GM12878 (cell line): Measurements from ENCODE around the gene MAP7. TPM values are rescaled to one million over a fixed set of nuclear protein-coding genes. Genes with fewer than 3 reads are reported as not detected.

Source experiments
- ATAC-seq: fragments of 200-7000 bp; cut with Tn5 transposase; 3 replicates; pipeline ENCODE4 v1.9.1; 2020; ENCODE audit warnings: mild to moderate bottlenecking, moderate library complexity
- BruUV-seq: library from RNA; stranded (reverse); fragments of 400-500 nt; replicated peaks from 2 replicates; lab custom pipeline; 2021; lab: Mats Ljungman, UMichigan
- CTCF ChIA-PET: fragments of 300-600 bp; sonication (Branson Sonifier 250); formaldehyde crosslinking; extraction: SDS; loops from one replicate; lab custom pipeline; 2021; ENCODE audit warnings: inconsistent platforms; lab: Yijun Ruan, JAX
- POLR2A ChIA-PET: fragments of 350-600 bp; formaldehyde crosslinking; extraction: SDS; loops from one replicate; lab custom pipeline; 2021; ENCODE audit warnings: inconsistent platforms; lab: Charles Lee
- RAD21 ChIA-PET: fragments of 300-600 bp; sonication (Branson Sonifier 250); formaldehyde crosslinking; loops from one replicate; lab custom pipeline; 2023; ENCODE audit warnings: antibody characterized with exemption; ENCODE audit not compliant: unreplicated experiment; lab: Charles Lee
- SMC1A ChIA-PET: fragments of 300-600 bp; sonication (Branson Sonifier 250); formaldehyde crosslinking; loops from one replicate; lab custom pipeline; 2023; ENCODE audit not compliant: unreplicated experiment, uncharacterized antibody; lab: Charles Lee
- DNase-seq: peaks from one replicate; pipeline ENCODE4 v3.0.0-alpha.2; 2011; ENCODE audit warnings: low read depth, low spot score
- FAIRE-seq: peaks from 3 replicates; lab custom pipeline; 2011; peaks lifted over from hg19 to GRCh38; lab: Jason Lieb, UNC
- H2AFZ ChIP-seq: 2 replicates; pipeline ENCODE4 v1.6.0; 2011; ENCODE audit warnings: low read depth, low read length, control low read depth; ENCODE audit not compliant: control insufficient read depth
- H3K27ac ChIP-seq: 2 replicates; pipeline ENCODE4 v1.5.1; 2011; ENCODE audit warnings: control low read depth; ENCODE audit not compliant: control insufficient read depth, insufficient read depth
- H3K27me3 ChIP-seq, 2 experiments: replicated peaks in 1 of 2; 2 replicates each; pipeline versions ENCODE4 v1.6.0 to v1.6.1; 2011; ENCODE audit warnings: low read length in 1 of 2; ENCODE audit not compliant: control insufficient read depth in 2 of 2, insufficient read depth in 2 of 2
- H3K36me3 ChIP-seq, 2 experiments: 2 replicates each; pipeline ENCODE4 v1.5.1; 2011; ENCODE audit warnings: low read length in 1 of 2; ENCODE audit not compliant: control insufficient read depth in 2 of 2, insufficient read depth in 2 of 2
- H3K4me1 ChIP-seq: 2 replicates; pipeline ENCODE4 v1.6.1; 2011; ENCODE audit warnings: mild to moderate bottlenecking, low read length, moderate library complexity, mixed read lengths; ENCODE audit not compliant: control insufficient read depth, insufficient read depth
- H3K4me2 ChIP-seq: 2 replicates; pipeline ENCODE4 v1.6.0; 2011; ENCODE audit warnings: control low read depth; ENCODE audit not compliant: control insufficient read depth, insufficient read depth
- H3K4me3 ChIP-seq: fragments of 200-600 bp; sonication (generic); 2 replicates; pipeline ENCODE4 v1.5.1; 2016
- H3K79me2 ChIP-seq: 2 replicates; pipeline ENCODE4 v1.6.0; 2011; ENCODE audit warnings: low read length; ENCODE audit not compliant: control insufficient read depth, insufficient read depth
- H3K9ac ChIP-seq: 2 replicates; pipeline ENCODE4 v1.8.0; 2011; ENCODE audit warnings: low read length, control low read depth, mixed read lengths; ENCODE audit not compliant: control insufficient read depth, insufficient read depth
- H3K9me3 ChIP-seq: replicated peaks from 3 replicates; pipeline ENCODE4 v1.5.1; 2011; ENCODE audit warnings: mild to moderate bottlenecking, low read length; ENCODE audit not compliant: control insufficient read depth, insufficient read depth
- H4K20me1 ChIP-seq: 2 replicates; pipeline ENCODE4 v1.6.0; 2011; ENCODE audit not compliant: control insufficient read depth, insufficient read depth
- ASH2L ChIP-seq: fragments of 300-600, 200-600 bp; sonication (generic); IDR thresholded peaks from 2 replicates; pipeline ENCODE4 v1.6.1; 2017; ENCODE audit warnings: low read depth, mild to moderate bottlenecking, borderline replicate concordance
- ESRRA ChIP-seq: IDR thresholded peaks from 2 replicates; pipeline ENCODE4 v1.6.1; 2012; ENCODE audit warnings: mild to moderate bottlenecking, low read length, improper control_type of control experiment
- MYB ChIP-seq: fragments of 150-350 bp; IDR thresholded peaks from 2 replicates; pipeline ENCODE4 v1.6.1; 2014; ENCODE audit warnings: mild to moderate bottlenecking, low read depth, low read length, borderline replicate concordance
- NBN ChIP-seq: fragments of 450-650 bp; IDR thresholded peaks from 2 replicates; pipeline ENCODE4 v1.6.1; 2016
- NFYA ChIP-seq: IDR thresholded peaks from 2 replicates; pipeline ENCODE4 v1.6.1; 2011; ENCODE audit warnings: low read depth, mild to moderate bottlenecking, low read length, improper control_type of control experiment, borderline replicate concordance
- NFYB ChIP-seq: IDR thresholded peaks from 2 replicates; pipeline ENCODE4 v1.6.1; 2011; ENCODE audit warnings: low read depth, mild to moderate bottlenecking, low read length, improper control_type of control experiment, moderate library complexity; ENCODE audit not compliant: insufficient read depth
- POU2F2 ChIP-seq: IDR thresholded peaks from 3 replicates; pipeline ENCODE4 v1.6.1; 2011; ENCODE audit warnings: low read depth, mild to moderate bottlenecking, low read length, borderline replicate concordance
- RB1 ChIP-seq: fragments of 450-650 bp; formaldehyde crosslinking; IDR thresholded peaks from 2 replicates; pipeline ENCODE4 v1.6.1; 2017; ENCODE audit warnings: mild to moderate bottlenecking, borderline replicate concordance
- SP1 ChIP-seq: IDR thresholded peaks from one replicate; pipeline ENCODE4 v1.6.1; 2011; ENCODE audit warnings: low read depth, low read length
- SUZ12 ChIP-seq: fragments of 200-600 bp; sonication (generic); IDR thresholded peaks from one replicate; pipeline ENCODE4 v1.6.1; 2018; ENCODE audit warnings: antibody characterized with exemption, mild to moderate bottlenecking; ENCODE audit not compliant: unreplicated experiment
- ZNF207 ChIP-seq: fragments of 450-650 bp; IDR thresholded peaks from 2 replicates; pipeline ENCODE4 v1.6.1; 2014; ENCODE audit warnings: antibody characterized with exemption, mild to moderate bottlenecking, borderline replicate concordance
- ZNF274 ChIP-seq: IDR thresholded peaks from one replicate; pipeline ENCODE4 v1.8.0; 2011; ENCODE audit not compliant: insufficient read length, insufficient read depth
- WGBS: methylation state at CpG from one replicate; pipeline ENCODE4 v1.1.6; 2016; ENCODE audit warnings: low lambda C conversion rate; ENCODE audit not compliant: insufficient replicate concordance, insufficient coverage; ENCODE audit errors: missing lambda C conversion rate; 5-methylcytosine and 5-hydroxymethylcytosine counted together
- in situ Hi-C: fragments of 300-500 bp; cut with MboI; formaldehyde crosslinking; loops from 9 replicates; pipeline ENCODE4 v1.14.3; 2018; ENCODE audit warnings: mixed read lengths
- intact Hi-C: fragments of 100-400 bp; cut with micrococcal nuclease; formaldehyde crosslinking; loops from one replicate; pipeline ENCODE4 v1.14.2; 2022; ENCODE audit not compliant: unreplicated experiment
- polyA plus RNA-seq, 11 experiments: library from polyadenylated mRNA; depleted of rRNA in 4 of 11; unstranded in 6 of 11; stranded (reverse) in 5 of 11; fragments of >200 nt; fragmentation: Nextera tagmentation in 4 of 11; fragmentation: Illumina TruSeq in 1 of 11; extraction: Ambion mirVana in 4 of 11; extraction: Trizol in 1 of 11; gene quantifications; 1 replicate in 1 of 11; 2 replicates in 10 of 11; pipeline versions ENCODE4 v1.2.1 to v1.2.3, GENCODE V29; 2011 to 2016; ENCODE audit warnings: inconsistent platforms in 2 of 11, missing spikeins in 2 of 11, low read depth in 1 of 11
- total RNA-seq, 4 experiments: library from RNA; depleted of rRNA in 3 of 4; stranded (reverse); fragments of >200 nt in 3 of 4; fragmentation: Illumina TruSeq in 1 of 4; extraction: Trizol in 1 of 4; gene quantifications; 2 replicates each; pipeline versions ENCODE4 v1.2.1 to v1.2.3, GENCODE V29; 2013 to 2021
- TF ChIP-seq, protein P1 (sequence below): IDR thresholded peaks from 2 replicates; pipeline ENCODE4 v1.6.1; 2012; ENCODE audit warnings: low read length, inconsistent platforms
- TF ChIP-seq, protein P2 (sequence below): fragments of 450-650 bp; IDR thresholded peaks from 2 replicates; pipeline ENCODE4 v1.6.1; 2014; ENCODE audit warnings: mild to moderate bottlenecking
- TF ChIP-seq, protein P3 (sequence below): IDR thresholded peaks from 2 replicates; pipeline ENCODE4 v1.6.1; 2012; ENCODE audit warnings: low read depth, low read length, improper control_type of control experiment
- TF ChIP-seq, protein P4 (sequence below): fragments of 450-650 bp; IDR thresholded peaks from 2 replicates; pipeline ENCODE4 v1.6.1; 2017; ENCODE audit warnings: mild to moderate bottlenecking, moderate library complexity
- TF ChIP-seq, protein P5 (sequence below): IDR thresholded peaks from 2 replicates; pipeline ENCODE4 v1.6.1; 2012; ENCODE audit warnings: low read depth, low read length, improper control_type of control experiment

The MAP7 gene
- total and polyA plus RNA-seq, 10 of the 15 experiments (the other 5 are each of a cell fraction or from before 2014, with no cell fraction given): 0.04 to 0.17 (median 0.08) TPM; not detected in 2

GRCh38 chr6:136387316-136387715 is 162.9 kb downstream of the MAP7 start:
- Histone ChIP-seq H2AFZ (no peak overlapping the region), H4K20me1 (no peaks in the 10 kb centered on the region), H3K79me2 (no peaks in the 10 kb centered on the region), H3K27me3 (no peaks in the 10 kb centered on the region), H3K36me3 (no peaks in the 10 kb centered on the region), H3K4me2 (no peak overlapping the region), H3K4me1 (no peaks in the 10 kb centered on the region), H3K27ac (no peak overlapping the region), H3K9me3 (no peaks in the 10 kb centered on the region), H3K9ac (no peak overlapping the region), H3K4me3 (no peak overlapping the region)
- ChIA-PET SMC1A (interaction anchor here (0.9 kb wide), 1 partner anchor 9 kb away, joined by 3 read pairs; no protein-coding TSS in a partner anchor), RAD21 (no interaction called here), POLR2A (no interaction called here), CTCF (interaction anchor here (0.9 to 1.7 kb wide), 2 partner anchors 9 to 17 kb away, joined by 3 to 6 read pairs; no protein-coding TSS in a partner anchor)
- DNase-seq (no peak), FAIRE-seq (no peak), ATAC-seq (no peak)
- no TSS peak for BruUV-seq
- intact Hi-C loops: no loop called here
- no peak for TF ChIP-seq ASH2L
- TF ChIP-seq, protein P1, sequence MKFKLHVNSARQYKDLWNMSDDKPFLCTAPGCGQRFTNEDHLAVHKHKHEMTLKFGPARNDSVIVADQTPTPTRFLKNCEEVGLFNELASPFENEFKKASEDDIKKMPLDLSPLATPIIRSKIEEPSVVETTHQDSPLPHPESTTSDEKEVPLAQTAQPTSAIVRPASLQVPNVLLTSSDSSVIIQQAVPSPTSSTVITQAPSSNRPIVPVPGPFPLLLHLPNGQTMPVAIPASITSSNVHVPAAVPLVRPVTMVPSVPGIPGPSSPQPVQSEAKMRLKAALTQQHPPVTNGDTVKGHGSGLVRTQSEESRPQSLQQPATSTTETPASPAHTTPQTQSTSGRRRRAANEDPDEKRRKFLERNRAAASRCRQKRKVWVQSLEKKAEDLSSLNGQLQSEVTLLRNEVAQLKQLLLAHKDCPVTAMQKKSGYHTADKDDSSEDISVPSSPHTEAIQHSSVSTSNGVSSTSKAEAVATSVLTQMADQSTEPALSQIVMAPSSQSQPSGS: no peak
- TF ChIP-seq SP1: no peak
- TF ChIP-seq SUZ12: no peak
- no peak for TF ChIP-seq NFYA
- TF ChIP-seq RB1: no peak
- TF ChIP-seq, protein P2, sequence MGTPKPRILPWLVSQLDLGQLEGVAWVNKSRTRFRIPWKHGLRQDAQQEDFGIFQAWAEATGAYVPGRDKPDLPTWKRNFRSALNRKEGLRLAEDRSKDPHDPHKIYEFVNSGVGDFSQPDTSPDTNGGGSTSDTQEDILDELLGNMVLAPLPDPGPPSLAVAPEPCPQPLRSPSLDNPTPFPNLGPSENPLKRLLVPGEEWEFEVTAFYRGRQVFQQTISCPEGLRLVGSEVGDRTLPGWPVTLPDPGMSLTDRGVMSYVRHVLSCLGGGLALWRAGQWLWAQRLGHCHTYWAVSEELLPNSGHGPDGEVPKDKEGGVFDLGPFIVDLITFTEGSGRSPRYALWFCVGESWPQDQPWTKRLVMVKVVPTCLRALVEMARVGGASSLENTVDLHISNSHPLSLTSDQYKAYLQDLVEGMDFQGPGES: no peak
- no peak for TF ChIP-seq NBN
- TF ChIP-seq MYB: no peak
- TF ChIP-seq ESRRA: no peak
- TF ChIP-seq NFYB: no peak
- TF ChIP-seq, protein P3, sequence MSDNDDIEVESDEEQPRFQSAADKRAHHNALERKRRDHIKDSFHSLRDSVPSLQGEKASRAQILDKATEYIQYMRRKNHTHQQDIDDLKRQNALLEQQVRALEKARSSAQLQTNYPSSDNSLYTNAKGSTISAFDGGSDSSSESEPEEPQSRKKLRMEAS: no peak
- no peak for TF ChIP-seq ZNF274
- TF ChIP-seq, protein P4, sequence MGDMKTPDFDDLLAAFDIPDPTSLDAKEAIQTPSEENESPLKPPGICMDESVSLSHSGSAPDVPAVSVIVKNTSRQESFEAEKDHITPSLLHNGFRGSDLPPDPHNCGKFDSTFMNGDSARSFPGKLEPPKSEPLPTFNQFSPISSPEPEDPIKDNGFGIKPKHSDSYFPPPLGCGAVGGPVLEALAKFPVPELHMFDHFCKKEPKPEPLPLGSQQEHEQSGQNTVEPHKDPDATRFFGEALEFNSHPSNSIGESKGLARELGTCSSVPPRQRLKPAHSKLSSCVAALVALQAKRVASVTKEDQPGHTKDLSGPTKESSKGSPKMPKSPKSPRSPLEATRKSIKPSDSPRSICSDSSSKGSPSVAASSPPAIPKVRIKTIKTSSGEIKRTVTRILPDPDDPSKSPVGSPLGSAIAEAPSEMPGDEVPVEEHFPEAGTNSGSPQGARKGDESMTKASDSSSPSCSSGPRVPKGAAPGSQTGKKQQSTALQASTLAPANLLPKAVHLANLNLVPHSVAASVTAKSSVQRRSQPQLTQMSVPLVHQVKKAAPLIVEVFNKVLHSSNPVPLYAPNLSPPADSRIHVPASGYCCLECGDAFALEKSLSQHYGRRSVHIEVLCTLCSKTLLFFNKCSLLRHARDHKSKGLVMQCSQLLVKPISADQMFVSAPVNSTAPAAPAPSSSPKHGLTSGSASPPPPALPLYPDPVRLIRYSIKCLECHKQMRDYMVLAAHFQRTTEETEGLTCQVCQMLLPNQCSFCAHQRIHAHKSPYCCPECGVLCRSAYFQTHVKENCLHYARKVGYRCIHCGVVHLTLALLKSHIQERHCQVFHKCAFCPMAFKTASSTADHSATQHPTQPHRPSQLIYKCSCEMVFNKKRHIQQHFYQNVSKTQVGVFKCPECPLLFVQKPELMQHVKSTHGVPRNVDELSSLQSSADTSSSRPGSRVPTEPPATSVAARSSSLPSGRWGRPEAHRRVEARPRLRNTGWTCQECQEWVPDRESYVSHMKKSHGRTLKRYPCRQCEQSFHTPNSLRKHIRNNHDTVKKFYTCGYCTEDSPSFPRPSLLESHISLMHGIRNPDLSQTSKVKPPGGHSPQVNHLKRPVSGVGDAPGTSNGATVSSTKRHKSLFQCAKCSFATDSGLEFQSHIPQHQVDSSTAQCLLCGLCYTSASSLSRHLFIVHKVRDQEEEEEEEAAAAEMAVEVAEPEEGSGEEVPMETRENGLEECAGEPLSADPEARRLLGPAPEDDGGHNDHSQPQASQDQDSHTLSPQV: no peak
- TF ChIP-seq POU2F2: no peak
- no peak for TF ChIP-seq ZNF207
- TF ChIP-seq, protein P5, sequence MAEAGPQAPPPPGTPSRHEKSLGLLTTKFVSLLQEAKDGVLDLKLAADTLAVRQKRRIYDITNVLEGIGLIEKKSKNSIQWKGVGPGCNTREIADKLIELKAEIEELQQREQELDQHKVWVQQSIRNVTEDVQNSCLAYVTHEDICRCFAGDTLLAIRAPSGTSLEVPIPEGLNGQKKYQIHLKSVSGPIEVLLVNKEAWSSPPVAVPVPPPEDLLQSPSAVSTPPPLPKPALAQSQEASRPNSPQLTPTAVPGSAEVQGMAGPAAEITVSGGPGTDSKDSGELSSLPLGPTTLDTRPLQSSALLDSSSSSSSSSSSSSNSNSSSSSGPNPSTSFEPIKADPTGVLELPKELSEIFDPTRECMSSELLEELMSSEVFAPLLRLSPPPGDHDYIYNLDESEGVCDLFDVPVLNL: no peak
- WGBS: 57% methylated on average over 4 of the region's 4 CpGs
- in situ Hi-C loops: no loop called here
